Ishikawa (cell line): Measurements from ENCODE around the gene GAS7.

ENCODE experiments used
- CEBPB ChIP-seq: IDR thresholded peaks from 2 replicates; pipeline ENCODE4 v1.6.1; 2012
- CREB1 ChIP-seq: IDR thresholded peaks from 2 replicates; pipeline ENCODE4 v1.6.1; 2012; ENCODE audit warnings: low read depth
- EP300 ChIP-seq: IDR thresholded peaks from 2 replicates; pipeline ENCODE4 v1.6.1; 2012; ENCODE audit warnings: borderline replicate concordance
- MAX ChIP-seq: IDR thresholded peaks from 2 replicates; pipeline ENCODE4 v1.6.1; 2012
- RAD21 ChIP-seq: IDR thresholded peaks from 2 replicates; pipeline ENCODE4 v1.6.1; 2012; ENCODE audit warnings: low read depth
- REST ChIP-seq: IDR thresholded peaks from 2 replicates; pipeline ENCODE4 v1.6.1; 2012; ENCODE audit warnings: low read depth, mild to moderate bottlenecking
- TAF1 ChIP-seq: IDR thresholded peaks from 2 replicates; pipeline ENCODE4 v1.6.1; 2012; ENCODE audit warnings: low read depth, mild to moderate bottlenecking
- TCF12 ChIP-seq: IDR thresholded peaks from 2 replicates; pipeline ENCODE4 v1.6.1; 2012; ENCODE audit warnings: low read depth
- TEAD4 ChIP-seq: IDR thresholded peaks from 2 replicates; pipeline ENCODE4 v1.6.1; 2012
- YY1 ChIP-seq: IDR thresholded peaks from 2 replicates; pipeline ENCODE4 v1.6.1; 2012; ENCODE audit warnings: low read depth

GRCh38 chr17:9971991-9972390 is 226.4 kb downstream of the GAS7 start:
- TF ChIP-seq RAD21 = no peak
- no peak for TF ChIP-seq YY1
- TF ChIP-seq REST = no peak
- no peak for TF ChIP-seq EP300
- TF ChIP-seq MAX = no peak
- no peak for TF ChIP-seq CEBPB
- TF ChIP-seq CREB1 = no peak
- TF ChIP-seq TAF1 = no peak
- no peak for TF ChIP-seq TEAD4
- TF ChIP-seq TCF12 = no peak
